ENCODE measurements around the gene EPHA3. TPM values are rescaled to one million over a fixed set of nuclear protein-coding genes. Genes with fewer than 3 reads are reported as not detected.

The EPHA3 gene
- total and polyA plus RNA-seq, 9 of the 15 experiments (the other 6 are each of a cell fraction or from before 2014, with no cell fraction given) = not detected

DNA sequence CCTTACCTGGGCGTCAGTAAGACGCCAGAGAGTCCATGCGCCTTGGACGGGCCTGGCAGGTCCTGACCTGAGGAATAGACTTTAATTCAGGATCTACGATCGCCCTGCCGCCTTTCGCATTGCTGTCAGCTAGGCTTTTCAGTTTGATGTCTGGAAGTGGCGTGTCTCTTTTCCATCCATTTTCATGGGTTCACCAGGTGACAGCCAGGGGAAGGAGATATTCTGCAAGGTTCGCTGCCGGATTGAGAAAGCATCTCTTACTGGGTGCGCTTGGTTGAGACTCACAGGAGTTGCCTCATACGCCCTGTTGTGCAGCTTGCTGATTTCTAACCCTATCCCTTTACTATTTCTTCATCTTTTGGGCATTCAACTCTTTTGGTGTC lies 7.4 kb downstream of the EPHA3 start (continued):
- TF ChIP-seq, protein P1, sequence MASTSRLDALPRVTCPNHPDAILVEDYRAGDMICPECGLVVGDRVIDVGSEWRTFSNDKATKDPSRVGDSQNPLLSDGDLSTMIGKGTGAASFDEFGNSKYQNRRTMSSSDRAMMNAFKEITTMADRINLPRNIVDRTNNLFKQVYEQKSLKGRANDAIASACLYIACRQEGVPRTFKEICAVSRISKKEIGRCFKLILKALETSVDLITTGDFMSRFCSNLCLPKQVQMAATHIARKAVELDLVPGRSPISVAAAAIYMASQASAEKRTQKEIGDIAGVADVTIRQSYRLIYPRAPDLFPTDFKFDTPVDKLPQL (IDR thresholded peaks at IDR 0.05; ENCODE audit: extremely low read depth, insufficient read length) = no peak

DNA sequence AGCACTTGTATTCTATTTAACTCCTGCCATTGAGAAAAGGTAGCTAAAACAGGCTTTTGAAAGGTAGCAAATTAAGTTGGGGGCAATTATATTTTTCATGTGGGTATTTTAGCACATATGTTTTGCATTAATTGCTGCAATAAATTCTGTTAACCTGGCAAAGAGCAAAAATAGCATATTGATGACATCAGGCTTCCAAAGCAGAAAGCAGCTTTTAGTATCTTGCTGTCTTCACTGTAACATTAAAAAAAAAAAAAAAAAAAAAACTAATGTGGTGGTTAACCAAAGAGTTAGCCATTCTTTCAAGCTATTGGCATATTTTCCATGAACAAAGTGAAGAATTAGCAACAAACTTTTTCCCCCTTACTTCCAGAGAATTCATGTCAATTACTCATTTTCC lies 9.1 kb downstream of the EPHA3 start:
- Histone ChIP-seq H3K27me3 (ENCODE audit: control insufficient read depth in 2 of 2, insufficient read depth in 2 of 2, low read length in 2 of 2) (no peaks in the 10 kb centered on the region), H3K36me3 (ENCODE audit: control insufficient read depth, insufficient read depth, low read length) (no peaks in the 10 kb centered on the region), H3K9me1 (ENCODE audit: control insufficient read depth, insufficient read depth, low read length) (no peaks in the 10 kb centered on the region), H3K4me2 (ENCODE audit: insufficient read depth, low read length) (no peak overlapping the region), H3K79me2 (ENCODE audit: control insufficient read depth, insufficient read depth, low read length) (no peaks in the 10 kb centered on the region), H3K4me3 (no peak overlapping the region), H3K27ac (ENCODE audit: extremely low read depth, low read depth, low read length) (no peak overlapping the region), H2AFZ (ENCODE audit: low read depth, low read length) (no peak overlapping the region), H4K20me1 (replicated peaks; ENCODE audit: control insufficient read depth, insufficient read depth, low read length) (no peaks in the 10 kb centered on the region), H3K9ac (ENCODE audit: insufficient read depth in 1 of 2, low read depth in 2 of 2, low read length in 2 of 2) (no peak overlapping the region), H3K4me1 (replicated peaks in 1 of 2; ENCODE audit: control insufficient read depth in 2 of 2, insufficient read depth in 2 of 2, low read length in 2 of 2) (no peaks in the 10 kb centered on the region), H3K9me3 (replicated peaks; ENCODE audit: control insufficient read depth, insufficient read depth, low read depth, low read length) (no peaks in the 10 kb centered on the region)
- CTCF ChIA-PET (ENCODE audit: low intra/inter-chr PET ratio) = no interaction called here
- intact Hi-C loops (cut with micrococcal nuclease) = no loop called here
- DNase-seq (ENCODE audit: extremely low read depth in 1 of 4, low spot score in 3 of 4) (no peak), FAIRE-seq (no peak), ATAC-seq (no peak)
- POLR2A ChIA-PET = no interaction called here
- in situ Hi-C loops (cut with MboI) = no loop called here
- no TSS peak for BruUV-seq (replicated peaks)
- TF ChIP-seq ZNF316 (IDR thresholded peaks at IDR 0.05) = no peak
- no peak for TF ChIP-seq RFX1 (IDR thresholded peaks at IDR 0.05)
- no peak for TF ChIP-seq BACH1 (tag; IDR thresholded peaks at IDR 0.05)
- no peak for TF ChIP-seq HDAC2 (IDR thresholded peaks at IDR 0.05)
- TF ChIP-seq SRSF7 (optimal IDR thresholded peaks at IDR 0.05; ENCODE audit: low read depth, low read length) = no peak
- TF ChIP-seq, protein P2, sequence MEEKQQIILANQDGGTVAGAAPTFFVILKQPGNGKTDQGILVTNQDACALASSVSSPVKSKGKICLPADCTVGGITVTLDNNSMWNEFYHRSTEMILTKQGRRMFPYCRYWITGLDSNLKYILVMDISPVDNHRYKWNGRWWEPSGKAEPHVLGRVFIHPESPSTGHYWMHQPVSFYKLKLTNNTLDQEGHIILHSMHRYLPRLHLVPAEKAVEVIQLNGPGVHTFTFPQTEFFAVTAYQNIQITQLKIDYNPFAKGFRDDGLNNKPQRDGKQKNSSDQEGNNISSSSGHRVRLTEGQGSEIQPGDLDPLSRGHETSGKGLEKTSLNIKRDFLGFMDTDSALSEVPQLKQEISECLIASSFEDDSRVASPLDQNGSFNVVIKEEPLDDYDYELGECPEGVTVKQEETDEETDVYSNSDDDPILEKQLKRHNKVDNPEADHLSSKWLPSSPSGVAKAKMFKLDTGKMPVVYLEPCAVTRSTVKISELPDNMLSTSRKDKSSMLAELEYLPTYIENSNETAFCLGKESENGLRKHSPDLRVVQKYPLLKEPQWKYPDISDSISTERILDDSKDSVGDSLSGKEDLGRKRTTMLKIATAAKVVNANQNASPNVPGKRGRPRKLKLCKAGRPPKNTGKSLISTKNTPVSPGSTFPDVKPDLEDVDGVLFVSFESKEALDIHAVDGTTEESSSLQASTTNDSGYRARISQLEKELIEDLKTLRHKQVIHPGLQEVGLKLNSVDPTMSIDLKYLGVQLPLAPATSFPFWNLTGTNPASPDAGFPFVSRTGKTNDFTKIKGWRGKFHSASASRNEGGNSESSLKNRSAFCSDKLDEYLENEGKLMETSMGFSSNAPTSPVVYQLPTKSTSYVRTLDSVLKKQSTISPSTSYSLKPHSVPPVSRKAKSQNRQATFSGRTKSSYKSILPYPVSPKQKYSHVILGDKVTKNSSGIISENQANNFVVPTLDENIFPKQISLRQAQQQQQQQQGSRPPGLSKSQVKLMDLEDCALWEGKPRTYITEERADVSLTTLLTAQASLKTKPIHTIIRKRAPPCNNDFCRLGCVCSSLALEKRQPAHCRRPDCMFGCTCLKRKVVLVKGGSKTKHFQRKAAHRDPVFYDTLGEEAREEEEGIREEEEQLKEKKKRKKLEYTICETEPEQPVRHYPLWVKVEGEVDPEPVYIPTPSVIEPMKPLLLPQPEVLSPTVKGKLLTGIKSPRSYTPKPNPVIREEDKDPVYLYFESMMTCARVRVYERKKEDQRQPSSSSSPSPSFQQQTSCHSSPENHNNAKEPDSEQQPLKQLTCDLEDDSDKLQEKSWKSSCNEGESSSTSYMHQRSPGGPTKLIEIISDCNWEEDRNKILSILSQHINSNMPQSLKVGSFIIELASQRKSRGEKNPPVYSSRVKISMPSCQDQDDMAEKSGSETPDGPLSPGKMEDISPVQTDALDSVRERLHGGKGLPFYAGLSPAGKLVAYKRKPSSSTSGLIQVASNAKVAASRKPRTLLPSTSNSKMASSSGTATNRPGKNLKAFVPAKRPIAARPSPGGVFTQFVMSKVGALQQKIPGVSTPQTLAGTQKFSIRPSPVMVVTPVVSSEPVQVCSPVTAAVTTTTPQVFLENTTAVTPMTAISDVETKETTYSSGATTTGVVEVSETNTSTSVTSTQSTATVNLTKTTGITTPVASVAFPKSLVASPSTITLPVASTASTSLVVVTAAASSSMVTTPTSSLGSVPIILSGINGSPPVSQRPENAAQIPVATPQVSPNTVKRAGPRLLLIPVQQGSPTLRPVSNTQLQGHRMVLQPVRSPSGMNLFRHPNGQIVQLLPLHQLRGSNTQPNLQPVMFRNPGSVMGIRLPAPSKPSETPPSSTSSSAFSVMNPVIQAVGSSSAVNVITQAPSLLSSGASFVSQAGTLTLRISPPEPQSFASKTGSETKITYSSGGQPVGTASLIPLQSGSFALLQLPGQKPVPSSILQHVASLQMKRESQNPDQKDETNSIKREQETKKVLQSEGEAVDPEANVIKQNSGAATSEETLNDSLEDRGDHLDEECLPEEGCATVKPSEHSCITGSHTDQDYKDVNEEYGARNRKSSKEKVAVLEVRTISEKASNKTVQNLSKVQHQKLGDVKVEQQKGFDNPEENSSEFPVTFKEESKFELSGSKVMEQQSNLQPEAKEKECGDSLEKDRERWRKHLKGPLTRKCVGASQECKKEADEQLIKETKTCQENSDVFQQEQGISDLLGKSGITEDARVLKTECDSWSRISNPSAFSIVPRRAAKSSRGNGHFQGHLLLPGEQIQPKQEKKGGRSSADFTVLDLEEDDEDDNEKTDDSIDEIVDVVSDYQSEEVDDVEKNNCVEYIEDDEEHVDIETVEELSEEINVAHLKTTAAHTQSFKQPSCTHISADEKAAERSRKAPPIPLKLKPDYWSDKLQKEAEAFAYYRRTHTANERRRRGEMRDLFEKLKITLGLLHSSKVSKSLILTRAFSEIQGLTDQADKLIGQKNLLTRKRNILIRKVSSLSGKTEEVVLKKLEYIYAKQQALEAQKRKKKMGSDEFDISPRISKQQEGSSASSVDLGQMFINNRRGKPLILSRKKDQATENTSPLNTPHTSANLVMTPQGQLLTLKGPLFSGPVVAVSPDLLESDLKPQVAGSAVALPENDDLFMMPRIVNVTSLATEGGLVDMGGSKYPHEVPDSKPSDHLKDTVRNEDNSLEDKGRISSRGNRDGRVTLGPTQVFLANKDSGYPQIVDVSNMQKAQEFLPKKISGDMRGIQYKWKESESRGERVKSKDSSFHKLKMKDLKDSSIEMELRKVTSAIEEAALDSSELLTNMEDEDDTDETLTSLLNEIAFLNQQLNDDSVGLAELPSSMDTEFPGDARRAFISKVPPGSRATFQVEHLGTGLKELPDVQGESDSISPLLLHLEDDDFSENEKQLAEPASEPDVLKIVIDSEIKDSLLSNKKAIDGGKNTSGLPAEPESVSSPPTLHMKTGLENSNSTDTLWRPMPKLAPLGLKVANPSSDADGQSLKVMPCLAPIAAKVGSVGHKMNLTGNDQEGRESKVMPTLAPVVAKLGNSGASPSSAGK (IDR thresholded peaks at IDR 0.05) = no peak
- TF ChIP-seq MED1 (CRISPR knock-in tag; IDR thresholded peaks at IDR 0.05; ENCODE audit: borderline replicate concordance) = no peak
- TF ChIP-seq TCF7 (IDR thresholded peaks at IDR 0.05; ENCODE audit: borderline replicate concordance) = no peak

Data from K562 (cell line).